ENCODE results near the gene RPGRIP1.
"Not testable (repeated sequence)": the region's sequence is repeated elsewhere in the genome, so short reads cannot be mapped to it uniquely, and the experiment has no call there.

The RPGRIP1 gene

DNA sequence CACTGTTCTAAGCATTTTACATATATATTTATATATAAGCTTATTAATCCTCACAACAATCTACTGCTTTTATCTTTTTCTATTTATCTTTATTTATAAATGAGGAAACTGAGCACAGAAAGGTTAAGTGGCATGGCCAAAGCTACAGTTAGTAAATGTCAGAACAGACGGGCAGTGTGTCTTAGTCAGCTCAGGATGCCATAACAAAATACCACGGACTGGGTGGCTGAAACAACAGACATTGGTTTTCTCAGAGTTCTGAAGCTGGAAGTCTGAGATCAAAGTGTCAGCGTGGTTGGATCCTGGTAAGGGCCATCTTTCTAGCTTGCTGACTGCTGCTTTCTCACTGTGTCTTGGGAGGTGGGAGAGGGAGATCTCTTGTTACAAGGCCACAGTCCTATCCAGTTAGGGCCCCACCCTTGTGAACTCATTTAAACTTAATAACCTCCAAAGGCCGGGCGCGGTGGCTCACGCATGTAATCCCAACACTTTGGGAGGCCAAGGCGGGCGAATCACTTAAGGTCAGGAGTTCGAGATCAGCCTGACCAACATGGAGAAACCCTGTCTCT lies 19.8 kb downstream of the RPGRIP1 start:
- in situ Hi-C loops (cut with MboI; ENCODE audit: low sequenced_read_pairs): no loop called here

DNA sequence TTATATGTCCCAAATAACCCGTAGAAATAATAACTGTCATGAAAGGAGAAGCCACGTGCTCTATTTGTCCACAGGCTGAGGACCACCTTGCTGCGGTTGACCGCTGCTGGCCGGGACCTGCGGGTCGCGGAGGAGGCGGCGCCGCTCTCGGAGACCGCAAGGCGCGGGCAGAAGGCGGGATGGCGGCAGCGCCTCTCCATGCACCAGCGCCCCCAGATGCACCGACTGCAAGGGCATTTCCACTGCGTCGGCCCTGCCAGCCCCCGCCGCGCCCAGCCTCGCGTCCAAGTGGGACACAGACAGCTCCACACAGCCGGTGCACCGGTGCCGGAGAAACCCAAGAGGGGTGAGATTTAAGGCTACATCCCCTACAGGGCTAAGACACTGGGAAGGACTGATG lies 21.0 kb downstream of the RPGRIP1 start:
- in situ Hi-C loops (cut with MboI; ENCODE audit: low sequenced_read_pairs): no loop called here

DNA sequence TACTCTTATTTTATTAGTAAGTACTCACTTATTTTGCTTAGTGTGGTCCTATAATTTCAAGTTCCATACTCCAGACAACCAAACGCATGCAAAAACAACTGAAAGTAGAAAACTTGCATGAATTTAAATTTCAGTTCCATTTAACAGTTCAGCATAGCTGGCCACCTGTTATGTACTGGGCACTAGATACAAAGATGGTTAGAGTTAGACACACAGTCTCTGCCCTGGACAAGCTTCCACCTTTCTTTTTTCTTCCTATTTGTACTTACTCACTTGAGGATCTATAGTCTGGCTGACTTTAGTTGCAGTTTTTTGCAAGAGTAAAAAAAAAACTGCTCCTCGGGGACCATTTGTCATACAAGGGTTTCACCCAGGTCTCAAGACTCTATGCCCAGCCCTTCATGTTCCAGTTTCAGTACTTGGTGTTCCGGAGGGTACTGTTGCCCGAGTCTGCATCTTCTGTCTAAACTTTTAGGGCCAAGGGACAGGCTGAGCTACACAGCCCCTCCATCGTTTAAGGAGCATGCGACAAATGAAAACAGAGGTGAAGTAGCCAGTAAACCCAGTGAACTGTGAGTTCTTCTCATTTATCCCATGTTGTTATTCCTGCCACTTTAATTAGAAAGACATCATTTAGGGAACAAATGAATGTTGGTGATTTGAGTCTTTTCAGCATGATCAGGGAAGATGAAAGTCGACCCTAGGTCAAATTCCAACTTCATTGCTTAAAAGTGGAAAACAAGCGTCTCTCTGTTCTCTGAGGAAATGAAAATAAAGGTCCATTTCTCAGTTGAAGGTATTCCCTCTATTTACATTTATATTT lies 22.3 kb downstream of the RPGRIP1 start:
- in situ Hi-C loops (cut with MboI; ENCODE audit: low sequenced_read_pairs): no loop called here

DNA sequence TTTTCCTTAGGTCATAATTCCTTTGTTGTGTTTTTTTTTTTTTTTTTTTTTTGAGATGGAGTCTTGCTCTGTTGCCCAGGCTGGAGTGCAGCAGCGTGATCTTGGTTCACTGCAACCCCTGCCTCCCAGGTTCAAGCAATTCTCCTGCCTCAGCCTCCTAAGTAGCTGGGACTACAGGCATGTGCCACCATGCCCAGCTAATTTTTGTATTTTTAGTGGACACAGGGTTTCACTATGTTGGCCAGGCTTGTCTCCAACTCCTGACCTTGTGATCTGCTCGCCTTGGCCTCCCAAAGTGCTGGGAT lies 22.9 kb downstream of the RPGRIP1 start:
- in situ Hi-C loops (cut with MboI; ENCODE audit: low sequenced_read_pairs): not testable (repeated sequence)

DNA sequence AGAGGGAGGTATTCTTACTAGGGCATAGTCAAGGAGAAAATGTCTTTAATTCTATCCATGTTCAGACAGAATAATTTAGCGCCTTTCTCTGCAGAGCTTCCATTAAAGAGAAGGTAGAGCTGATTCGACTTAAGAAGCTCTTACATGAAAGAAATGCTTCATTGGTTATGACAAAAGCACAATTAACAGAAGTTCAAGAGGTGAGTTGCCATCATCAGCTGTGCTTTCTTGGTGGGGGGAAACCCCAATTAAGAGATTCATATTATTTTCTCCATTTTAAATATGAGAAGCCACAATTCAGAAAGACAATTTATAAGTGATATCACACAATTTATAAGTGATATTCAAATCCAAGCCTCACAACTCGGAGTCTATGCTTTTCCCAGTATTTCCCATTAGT lies 27.8 kb downstream of the RPGRIP1 start:
- in situ Hi-C loops (cut with MboI; ENCODE audit: low sequenced_read_pairs): no loop called here

DNA sequence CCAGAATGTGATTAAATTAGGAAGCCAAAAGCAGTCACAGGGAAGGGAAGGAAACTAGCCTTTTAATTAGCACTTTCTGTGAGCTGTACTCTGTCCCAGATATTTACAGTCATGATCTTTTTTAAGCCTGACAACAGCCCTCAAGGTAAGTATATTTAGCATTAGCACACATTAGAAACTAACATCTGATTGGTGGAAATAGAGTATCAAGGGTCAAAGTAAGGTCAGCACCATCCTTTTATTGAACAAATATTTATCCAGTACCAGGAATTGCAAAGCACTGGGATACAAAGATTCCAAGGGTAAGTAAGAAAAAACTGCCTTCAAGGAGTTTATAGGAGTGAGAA lies 28.2 kb downstream of the RPGRIP1 start:
- in situ Hi-C loops (cut with MboI; ENCODE audit: low sequenced_read_pairs): no loop called here

DNA sequence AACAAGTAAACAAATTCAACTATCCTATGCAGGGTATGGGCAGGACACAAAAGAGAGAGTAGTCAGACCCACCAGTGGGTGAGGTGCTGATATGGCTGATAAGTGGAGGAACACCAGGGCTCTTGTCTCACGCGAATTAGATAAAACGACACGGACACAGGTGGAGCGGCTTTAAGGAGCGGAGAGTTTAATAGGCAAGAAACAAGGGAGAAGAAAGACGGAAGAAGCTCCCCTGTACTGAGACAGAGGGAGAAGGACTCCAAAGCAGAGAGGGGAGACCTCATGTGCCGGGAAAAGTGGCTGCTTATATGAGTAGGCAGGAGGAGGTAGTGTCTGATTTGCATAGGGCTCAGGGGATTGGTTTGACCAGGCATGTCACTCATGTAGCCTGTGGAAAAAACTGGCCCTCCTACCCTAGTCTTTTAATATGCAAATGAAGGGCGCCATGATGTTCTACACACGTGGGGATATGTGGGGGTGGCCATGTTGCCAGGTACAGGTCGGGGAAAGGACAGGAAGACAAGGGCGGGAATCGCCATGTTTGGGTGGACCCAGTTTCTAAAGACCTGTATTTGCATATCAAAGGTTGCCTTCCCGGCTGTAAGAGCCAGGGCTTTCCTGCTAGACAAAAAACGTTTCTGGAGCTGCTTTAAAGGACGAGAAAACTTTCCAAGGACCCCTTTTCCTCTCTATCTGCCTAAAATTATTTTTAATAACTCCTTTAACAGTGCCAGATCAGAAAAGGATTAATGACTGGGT lies 28.8 kb downstream of the RPGRIP1 start:
- in situ Hi-C loops (cut with MboI; ENCODE audit: low sequenced_read_pairs): no loop called here

DNA sequence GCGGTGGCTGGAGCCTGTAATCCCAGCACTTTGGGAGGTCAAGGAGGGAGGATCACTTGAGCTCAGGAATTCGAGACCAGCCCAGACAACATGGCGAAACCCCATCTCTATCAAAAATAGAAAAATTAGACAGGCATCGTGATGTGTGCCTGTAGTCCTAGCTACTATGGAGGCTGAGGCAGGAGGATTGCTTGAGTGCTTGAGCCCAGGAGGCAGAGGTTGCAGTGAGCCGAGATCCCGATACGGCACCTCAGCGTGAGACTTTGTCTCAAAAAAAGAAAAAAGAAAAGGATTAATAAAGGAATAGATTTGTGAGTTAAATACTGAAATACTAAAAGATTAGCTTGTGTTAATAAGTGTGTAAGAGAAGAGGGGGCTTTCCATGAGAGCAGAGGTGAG lies 29.4 kb downstream of the RPGRIP1 start:
- in situ Hi-C loops (cut with MboI; ENCODE audit: low sequenced_read_pairs): no loop called here

DNA sequence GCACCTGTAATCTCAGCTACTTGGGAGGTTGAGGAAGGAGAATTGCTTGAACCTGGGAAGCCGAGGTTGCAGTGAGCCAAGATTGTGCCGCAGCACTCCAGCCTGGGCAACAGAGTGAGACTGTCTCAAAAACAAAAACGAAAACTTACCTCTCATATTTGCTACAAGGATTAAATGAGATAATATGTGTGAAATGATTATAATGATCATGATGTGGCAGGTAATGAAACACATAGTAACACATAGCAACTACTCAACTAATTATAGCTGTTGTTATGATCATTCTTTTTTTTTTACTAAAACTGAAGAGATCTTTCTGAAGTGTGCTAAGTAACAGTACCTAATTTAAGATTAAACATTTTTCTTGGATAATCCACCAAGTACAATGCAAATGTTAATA lies 30.1 kb downstream of the RPGRIP1 start:
- in situ Hi-C loops (cut with MboI; ENCODE audit: low sequenced_read_pairs): no loop called here

DNA sequence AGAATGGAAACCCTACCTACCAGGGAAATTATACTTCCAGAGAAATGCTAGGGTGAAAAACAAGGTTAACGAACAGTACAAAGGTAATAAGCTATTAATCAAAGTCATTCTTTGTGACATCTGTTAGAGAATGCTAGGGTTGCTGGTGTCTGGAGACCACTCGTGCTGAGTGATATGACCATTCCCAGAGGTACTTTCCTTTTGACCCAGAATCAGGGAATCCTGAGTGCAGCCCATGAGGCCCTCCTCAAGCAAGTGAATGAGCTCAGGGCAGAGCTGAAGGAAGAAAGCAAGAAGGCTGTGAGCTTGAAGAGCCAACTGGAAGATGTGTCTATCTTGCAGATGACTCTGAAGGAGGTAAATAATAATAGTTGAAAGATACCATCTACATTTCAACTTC lies 31.7 kb downstream of the RPGRIP1 start:
- in situ Hi-C loops (cut with MboI; ENCODE audit: low sequenced_read_pairs): no loop called here

DNA sequence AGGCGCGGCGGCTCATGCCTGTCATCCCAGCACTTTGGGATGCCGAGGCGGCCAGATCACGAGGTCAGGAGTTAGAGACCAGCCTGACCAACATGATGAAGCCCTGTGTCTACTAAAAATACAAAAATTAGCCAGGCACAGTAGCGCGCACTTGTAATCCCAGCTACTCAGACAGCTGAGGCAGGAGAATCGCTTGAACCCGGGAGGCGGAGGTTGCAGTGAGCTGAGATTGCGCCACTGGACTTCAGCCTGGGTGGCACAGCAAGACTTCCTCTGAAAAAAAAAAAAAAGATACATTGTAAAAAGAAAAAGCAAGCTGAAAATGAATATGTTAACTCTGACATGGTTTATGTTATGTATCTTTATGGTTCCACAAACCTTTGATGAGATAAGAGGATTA lies 33.6 kb downstream of the RPGRIP1 start:
- in situ Hi-C loops (cut with MboI; ENCODE audit: low sequenced_read_pairs): no loop called here

DNA sequence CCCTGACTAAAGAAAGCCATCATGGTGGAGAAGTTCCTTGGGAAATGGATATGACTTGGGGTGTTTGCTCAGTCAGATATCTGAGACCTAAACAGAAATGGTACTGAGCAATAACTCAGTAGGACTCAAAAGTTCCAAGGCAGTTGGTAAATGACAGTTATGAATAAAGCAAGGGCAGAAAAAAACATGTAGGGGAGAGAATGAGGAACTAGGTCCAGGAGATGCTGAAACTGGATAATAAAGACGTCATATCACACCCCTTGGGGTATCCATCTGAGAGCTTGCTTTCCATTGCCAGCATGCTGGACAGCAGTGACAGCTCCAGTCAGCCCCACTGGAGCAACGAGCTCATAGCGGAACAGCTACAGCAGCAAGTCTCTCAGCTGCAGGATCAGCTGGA lies 37.5 kb downstream of the RPGRIP1 start:
- in situ Hi-C loops (cut with MboI; ENCODE audit: low sequenced_read_pairs): no loop called here

DNA sequence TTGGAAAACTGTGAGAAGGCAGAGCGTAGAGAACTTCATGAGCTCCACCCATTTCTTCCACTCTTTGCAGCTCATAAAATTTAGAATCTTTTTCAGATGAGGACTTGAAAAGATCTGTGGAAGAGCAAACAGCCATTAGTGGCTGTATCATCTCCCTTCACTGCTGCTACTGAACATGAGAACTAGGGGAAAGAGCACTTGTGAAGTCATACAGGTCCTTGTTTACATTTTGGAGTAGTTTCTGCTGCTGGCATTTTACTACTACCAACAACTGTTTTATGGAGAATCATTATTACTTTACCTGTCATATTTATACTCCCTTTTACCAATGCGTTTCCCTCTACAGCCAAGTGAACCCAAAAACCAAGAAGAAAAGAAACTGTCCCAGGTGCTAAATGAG lies 41.0 kb downstream of the RPGRIP1 start:
- in situ Hi-C loops (cut with MboI; ENCODE audit: low sequenced_read_pairs): no loop called here

DNA sequence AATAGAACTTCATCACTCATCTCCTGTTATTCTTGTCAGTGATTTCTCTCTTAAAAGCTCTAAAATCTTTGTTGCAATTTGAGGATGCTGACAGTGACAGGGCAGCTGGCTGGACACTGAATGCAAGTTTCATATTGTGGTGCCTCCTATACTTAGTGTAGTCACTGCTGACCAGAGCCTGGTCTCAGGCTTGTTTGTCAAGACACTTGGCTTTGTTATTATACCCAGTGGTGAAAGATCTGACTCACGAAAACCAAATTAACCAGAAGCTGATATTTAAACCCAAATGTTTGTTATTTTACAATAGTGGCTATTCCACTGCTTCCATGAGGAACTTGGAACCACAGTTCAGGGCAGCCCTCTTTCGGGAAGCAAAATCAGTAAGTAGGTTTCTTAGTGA lies 42.8 kb downstream of the RPGRIP1 start:
- in situ Hi-C loops (cut with MboI; ENCODE audit: low sequenced_read_pairs): no loop called here

DNA sequence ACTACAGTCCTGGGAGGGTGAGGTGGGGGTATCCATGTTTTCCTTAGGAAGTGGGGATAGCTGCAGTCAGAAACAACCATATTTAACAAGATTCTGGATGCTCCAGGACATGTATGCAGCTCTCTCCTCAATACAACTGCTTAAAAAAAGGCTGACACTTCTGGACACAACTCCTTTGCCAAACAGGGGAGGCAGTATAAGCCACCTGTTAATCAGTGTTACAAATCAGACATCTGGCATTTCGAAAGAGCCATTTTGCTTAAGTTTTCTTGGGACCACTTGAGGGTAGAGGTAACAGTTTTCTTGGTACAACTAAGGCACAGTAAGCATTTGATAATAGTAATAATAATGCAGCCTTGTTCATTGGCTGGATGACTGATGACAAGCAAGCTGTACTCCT lies 47.1 kb downstream of the RPGRIP1 start:
- in situ Hi-C loops (cut with MboI; ENCODE audit: low sequenced_read_pairs): no loop called here

Data from hTERT RPE-1 (cell line).